Measurements from ENCODE around the gene COA3.
"Not testable (repeated sequence)": the region's sequence is repeated elsewhere in the genome, so short reads cannot be mapped to it uniquely, and the experiment has no call there.

The COA3 gene

GRCh38 chr17:42779304-42779935 lies 19.1 kb downstream of the COA3 start:
- no peak overlapping the region for H3K4me3 ChIP-seq (ENCODE audit: control insufficient read depth, low read depth, low read length)
- no peak for DNase-seq (ENCODE audit: low read depth)
- TF ChIP-seq CTCF (conservative IDR thresholded peaks at IDR 0.05; ENCODE audit: control insufficient read depth, insufficient read depth, low read depth, low read length) = no peak

DNA sequence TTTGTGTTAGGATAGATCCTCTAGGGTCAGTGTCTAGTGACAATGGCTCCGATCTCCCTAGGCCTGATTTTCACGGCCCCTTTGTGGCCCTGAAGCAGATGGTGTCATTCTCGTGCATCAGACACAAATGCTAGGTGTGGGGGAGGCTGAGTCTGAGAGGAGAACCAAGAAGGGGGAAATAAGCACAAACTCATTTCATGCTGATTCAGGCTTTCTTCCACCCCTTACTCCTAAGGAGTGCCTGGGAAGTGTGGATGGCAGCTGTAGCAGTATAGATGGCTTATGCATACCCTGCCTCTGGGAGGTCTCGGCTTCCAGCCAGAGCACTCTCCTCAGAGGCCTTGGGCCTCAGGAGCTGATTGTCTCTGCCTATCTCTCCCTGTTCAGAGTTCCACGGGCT lies 19.9 kb downstream of the COA3 start:
- DNase-seq (ENCODE audit: low read depth) = no peak
- no peak overlapping the region for H3K4me3 ChIP-seq (ENCODE audit: control insufficient read depth, low read depth, low read length)
- TF ChIP-seq CTCF (conservative IDR thresholded peaks at IDR 0.05; ENCODE audit: control insufficient read depth, insufficient read depth, low read depth, low read length) = no peak

GRCh38 chr17:42775534-42776098 lies 22.9 kb downstream of the COA3 start:
- no peak for TF ChIP-seq CTCF (conservative IDR thresholded peaks at IDR 0.05; ENCODE audit: control insufficient read depth, insufficient read depth, low read depth, low read length)
- H3K4me3 ChIP-seq (ENCODE audit: control insufficient read depth, low read depth, low read length) = no peak overlapping the region
- no peak for DNase-seq (ENCODE audit: low read depth)

DNA sequence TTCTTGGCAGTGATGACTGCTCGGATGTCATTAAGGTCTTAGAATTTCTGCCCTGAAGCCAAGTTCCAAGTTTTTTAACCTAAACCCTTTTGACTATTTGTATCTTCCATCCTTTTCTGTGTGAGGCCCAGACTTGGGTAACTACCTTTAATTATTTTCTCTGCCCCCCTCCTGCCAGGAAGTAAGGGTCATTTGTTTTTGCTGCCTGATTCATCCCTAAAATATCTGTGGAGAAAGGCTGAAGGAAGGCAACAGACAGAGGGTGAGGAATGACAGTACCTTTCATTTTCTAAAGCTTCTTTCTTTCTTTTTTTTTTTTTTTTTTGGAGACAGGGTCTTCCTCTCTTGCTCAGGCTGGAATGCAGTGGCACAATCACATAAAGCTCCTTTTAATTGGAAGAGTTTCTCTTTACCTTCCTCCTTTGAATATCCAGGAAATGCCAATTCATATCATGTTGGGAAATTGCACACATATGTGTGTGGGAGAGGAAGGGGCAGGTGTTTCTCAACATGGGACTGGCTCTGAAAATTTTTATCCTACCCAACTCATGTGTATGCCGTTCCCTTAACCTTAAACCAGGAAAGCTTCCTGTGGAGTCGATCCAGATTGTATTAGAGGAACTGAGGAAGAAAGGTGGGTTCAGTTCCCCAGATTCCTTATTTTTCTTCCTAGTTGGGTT lies 24.3 kb downstream of the COA3 start:
- H3K4me3 ChIP-seq (ENCODE audit: control insufficient read depth, low read depth, low read length) = peak overlapping the region; percentile 98
- no peak for DNase-seq (ENCODE audit: low read depth)
- TF ChIP-seq CTCF (conservative IDR thresholded peaks at IDR 0.05; ENCODE audit: control insufficient read depth, insufficient read depth, low read depth, low read length) = no peak

- peak within 1 kb of the TSS; percentile 98 for H3K4me3 ChIP-seq (ENCODE audit: control insufficient read depth, low read depth, low read length)
- peak; percentile 15 for TF ChIP-seq CTCF (conservative IDR thresholded peaks at IDR 0.05; ENCODE audit: control insufficient read depth, insufficient read depth, low read depth, low read length)
- DNase-seq (ENCODE audit: low read depth) = peak; percentile 87
Measured at GRCh38 chr17:42773290-42774035, 25.0 kb downstream of the COA3 start, which contains the start of gene VPS25. Gene VPS25 (plus strand): TSS chr17:42773449. CDS start chr17:42773476, 27 bp downstream.

- TF ChIP-seq CTCF (conservative IDR thresholded peaks at IDR 0.05; ENCODE audit: control insufficient read depth, insufficient read depth, low read depth, low read length) = no peak
- peak overlapping the region; percentile 98 for H3K4me3 ChIP-seq (ENCODE audit: control insufficient read depth, low read depth, low read length)
- no peak for DNase-seq (ENCODE audit: low read depth)
Measured at GRCh38 chr17:42772945-42773289, 25.6 kb downstream of the COA3 start.

GRCh38 chr17:42769964-42770363 lies 28.5 kb downstream of the COA3 start:
- DNase-seq (ENCODE audit: low read depth); H3K4me3 ChIP-seq (ENCODE audit: control insufficient read depth, low read depth, low read length): not testable (repeated sequence)

- DNase-seq (ENCODE audit: low read depth); H3K4me3 ChIP-seq (ENCODE audit: control insufficient read depth, low read depth, low read length): not testable (repeated sequence)
Measured at GRCh38 chr17:42768006-42768405, 30.5 kb downstream of the COA3 start.
